ENCODE data around the gene VPS39.

The VPS39 gene

DNA sequence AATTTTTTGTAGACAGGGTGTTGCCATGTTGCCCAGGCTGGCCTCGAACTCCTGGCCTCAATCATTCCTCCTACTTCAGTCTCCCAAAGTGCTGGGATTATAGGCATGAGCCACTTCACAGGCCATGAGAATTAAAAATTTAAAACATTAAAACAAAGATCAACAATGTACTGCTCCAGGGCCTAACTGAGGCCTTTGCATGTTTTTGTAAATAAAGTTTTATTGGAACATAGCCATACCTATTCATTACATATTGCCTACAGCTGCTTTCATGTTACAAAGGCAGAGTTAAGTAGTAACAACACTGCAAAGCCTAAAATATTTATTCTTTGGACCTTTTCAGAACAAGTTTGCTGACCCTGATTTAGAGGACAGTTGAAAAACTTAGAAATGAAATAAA lies 9.6 kb downstream of the VPS39 start:
- no peak for DNase-seq

DNA sequence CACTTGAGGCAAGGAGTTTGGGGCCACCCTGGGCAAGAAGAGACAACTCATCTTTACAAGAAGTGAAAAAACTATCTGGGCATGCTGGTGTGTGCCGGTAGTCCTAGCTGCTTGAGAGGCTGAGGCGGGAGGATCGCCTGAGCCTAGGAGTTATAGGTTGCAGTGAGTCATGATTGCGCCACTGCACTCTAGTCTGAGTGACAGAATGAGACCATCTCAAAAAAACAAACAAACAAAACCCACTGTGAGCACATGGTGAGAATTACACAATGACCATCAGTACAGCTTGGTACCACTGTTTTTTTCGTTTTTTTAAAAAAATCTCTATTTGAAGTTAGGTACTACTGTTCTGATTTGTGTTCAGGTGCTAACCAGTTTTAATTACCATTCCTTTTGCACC lies 13.6 kb downstream of the VPS39 start:
- peak; percentile 17 for DNase-seq

DNA sequence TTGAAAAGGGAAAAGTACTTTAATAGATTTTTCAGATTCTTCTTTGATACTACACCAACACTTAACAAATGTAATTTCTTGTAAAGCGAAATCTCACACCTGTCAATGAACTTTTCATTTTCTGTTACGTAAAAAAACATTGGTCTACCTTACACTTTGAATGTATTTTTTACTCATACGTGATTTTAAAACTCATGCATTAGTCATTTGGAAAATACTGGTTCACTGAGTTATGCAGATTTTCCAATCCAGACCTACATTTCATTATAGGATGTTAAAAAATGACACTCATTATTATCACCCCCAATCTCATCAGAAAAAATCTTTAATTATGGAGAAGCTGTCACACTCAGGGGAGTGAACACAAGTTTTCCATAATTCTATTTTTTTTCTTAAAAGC lies 14.7 kb downstream of the VPS39 start:
- DNase-seq: no peak

DNA sequence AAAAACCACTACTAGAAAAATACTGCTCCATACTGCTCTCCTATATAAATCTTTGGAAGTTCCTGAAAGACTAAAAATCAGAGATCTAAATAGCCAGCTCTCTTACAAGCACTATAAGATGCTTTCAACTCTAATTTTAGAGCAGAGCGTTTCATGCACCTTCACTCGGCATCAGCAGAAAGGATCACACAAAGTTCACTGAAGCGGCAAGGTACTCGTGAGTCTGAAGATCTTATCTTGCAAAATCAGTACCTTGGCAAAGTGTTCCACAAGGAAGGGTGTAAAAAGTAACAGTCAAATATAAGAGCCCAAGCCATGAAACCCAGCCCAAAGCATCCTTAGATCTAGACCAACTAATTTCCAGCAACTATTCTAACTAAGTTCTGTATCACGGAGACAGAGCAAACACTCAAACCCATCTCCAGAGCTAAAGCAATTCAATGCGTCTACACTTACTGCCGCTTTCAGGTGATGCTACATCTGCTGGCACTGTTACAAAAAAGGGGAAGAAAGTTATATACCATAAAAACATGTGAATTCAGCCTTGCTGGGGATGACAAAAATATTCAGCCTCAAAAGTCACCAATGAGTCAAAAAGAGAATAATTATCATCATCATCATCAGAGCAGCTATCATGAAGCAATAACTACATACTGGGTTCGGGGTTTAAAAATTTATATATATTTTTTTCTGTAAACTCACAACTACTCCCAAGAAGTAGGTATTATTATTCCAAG lies 16.3 kb downstream of the VPS39 start:
- no peak for DNase-seq

DNA sequence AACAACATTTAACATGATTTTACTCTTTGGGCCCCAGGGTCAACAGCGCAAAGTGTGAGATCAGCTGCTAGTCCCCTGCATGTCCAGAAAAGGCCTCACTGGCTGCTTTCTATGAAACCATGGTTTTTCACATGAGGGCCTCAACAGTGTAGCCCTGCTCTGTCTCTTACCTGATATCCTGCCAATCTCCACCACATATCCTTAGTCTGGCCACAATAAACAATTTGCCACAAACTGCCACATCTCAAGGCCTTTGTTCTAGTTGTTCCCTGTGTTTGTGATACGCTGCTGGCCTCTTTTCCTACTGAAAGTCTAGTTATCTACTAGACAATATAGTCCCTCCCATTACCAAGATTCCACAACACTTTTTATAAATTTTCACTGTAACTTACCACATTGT lies 17.7 kb downstream of the VPS39 start:
- DNase-seq: no peak

DNA sequence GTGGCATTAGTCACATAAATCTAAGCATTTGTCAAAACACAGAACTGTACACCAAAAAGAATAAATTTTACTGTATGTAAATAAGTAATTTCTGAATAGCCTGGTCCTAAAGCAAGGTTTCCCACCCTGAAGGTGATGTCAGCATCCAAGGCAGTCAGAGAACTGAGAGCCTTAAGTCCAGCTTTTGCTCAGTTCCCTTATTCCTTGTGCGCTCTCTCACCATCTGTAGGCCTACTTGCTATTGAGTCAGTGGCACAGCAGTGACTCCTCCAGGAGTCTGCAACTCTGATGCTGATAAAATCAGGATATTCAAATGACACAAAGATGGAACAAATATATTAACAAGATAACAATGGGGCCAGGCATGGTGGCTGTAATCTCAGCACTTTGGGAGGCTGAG lies 22.3 kb downstream of the VPS39 start:
- no peak for DNase-seq

DNA sequence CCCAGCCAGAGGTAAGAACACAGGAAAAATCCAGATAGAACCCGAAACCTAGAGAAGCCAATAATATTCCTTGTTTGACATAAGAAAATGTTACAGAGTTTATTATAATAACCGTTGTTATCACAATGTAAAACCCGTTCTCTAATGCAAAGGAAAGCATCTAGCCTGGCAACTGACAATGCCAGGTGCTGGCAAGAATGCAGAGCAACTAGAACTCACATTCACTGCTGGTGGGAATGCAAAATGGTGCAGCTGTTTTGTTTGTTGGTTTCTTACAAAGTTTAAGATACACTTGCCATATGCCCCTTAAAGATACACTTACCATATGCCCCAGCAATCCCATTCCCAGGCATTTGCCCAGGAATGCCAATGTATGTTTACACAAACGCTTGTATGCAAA lies 23.4 kb downstream of the VPS39 start:
- DNase-seq: no peak

DNA sequence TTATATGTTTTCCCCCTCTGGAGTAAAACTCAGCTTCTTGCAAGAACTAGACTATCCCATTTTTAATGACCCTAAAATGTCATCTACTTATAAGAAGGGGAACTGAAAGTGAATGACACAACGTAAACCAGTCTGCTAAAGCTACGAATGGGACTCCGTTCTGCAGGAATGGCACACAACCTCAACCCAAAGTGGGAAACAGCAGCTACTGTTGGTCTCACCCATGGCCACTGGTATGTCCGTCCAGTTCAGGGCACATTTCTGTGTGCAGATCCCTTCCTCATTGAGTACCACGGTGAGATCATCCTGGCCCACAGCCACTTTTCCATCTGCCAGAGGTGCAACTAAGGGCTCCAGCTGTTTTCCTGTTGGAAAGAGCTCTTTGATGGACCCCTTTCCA lies 23.8 kb downstream of the VPS39 start:
- DNase-seq: no peak

DNA sequence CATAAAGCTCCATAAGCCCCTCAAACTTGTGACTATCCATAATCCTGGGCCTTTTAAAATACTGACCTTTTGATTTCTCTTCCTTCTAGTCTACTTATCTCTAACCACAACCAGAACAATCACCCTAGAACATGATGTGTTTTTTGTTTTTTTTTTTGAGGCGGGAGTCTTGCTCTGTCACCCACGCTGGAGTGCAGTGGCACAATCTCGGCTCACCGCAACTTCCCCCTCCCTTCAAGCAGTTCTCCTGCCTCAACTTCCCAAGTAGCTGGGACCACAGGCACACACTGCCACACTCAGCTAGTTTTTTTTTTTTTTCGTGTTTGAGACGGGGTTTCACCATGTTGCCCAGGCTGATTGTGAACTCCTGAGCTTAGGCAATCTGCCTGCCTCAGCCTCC lies 25.1 kb downstream of the VPS39 start:
- DNase-seq: no peak

DNA sequence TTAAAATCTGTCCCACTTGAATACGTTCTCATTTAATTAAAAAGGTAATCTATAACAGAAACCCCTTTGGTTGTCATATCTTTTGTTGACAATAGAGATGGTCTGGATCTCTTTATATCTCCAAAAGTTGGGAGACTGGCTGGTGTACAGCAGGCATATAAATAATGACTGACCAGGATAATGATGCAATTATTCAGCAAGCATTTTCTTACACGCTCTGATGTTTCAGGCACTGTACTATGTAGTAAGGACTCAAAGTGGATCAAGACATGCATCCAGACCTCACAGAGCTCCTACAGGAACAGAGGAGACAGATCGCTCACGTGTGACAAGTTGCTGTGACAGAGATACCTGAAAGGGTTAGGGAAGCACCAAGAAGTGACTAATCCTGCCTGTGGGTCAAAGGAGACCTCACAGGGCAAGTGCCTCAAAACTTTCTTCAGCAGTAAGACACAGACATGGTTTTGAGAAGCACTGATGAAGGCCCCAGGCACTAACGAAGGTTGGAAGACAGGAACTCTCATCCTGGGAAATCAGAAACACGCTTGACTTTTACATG lies 25.7 kb downstream of the VPS39 start:
- no peak for DNase-seq

DNA sequence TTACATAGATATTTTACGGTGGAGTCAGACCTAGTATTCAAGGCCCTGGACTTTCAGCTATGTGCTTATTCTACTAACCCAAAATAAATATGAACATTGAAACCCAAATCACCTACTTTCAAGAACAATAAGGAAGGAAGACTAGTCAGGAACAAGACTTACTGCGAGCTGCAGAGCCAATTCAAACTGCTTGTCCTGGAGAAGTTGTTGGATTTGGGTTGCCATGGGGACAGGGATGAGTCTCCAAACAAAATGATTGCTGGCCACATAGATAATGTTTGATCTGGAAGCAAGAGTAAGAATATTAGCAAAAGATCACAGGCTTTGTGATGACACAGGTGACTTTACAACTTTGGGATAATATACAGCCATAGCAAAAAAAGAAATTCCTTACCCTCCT lies 30.0 kb downstream of the VPS39 start:
- no peak for DNase-seq

DNA sequence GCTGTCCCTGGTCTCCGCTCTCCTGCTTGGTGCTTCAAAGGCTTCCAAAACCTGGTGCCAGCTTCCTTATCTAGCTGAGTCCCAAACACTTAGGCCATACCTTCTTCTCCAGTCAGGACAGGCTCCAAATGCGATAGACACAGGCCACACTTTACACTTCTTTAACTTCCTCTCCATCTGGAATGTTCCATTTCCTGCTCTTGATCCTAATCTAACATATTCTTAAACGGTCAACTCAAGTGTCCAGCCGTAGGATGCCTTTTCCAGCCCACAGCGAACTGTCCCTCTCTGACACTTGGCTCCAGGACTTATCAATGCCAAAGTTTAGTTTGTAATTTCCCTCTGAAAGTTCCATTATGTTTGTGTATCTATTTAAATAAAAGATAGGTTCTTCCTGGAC lies 32.4 kb downstream of the VPS39 start:
- no peak for DNase-seq

DNA sequence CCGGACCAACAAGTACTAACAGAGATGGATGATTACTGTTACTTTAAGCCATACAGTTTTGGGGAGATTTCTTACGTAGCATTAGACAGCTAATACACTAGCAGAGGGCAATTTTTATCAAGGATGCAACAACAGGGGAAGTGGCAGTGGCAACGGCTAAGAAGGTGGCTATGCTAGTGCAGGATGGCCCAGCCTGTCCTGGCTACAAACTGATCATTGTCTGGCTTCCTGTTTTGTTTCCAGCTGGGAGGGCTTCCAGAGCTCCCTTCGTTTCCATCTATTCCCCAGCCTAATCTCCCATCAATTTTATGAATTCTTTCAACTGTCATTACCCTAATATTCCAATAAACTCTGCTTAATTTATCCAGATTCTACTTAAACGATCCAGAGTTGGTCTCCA lies 35.6 kb downstream of the VPS39 start:
- no peak for DNase-seq

DNA sequence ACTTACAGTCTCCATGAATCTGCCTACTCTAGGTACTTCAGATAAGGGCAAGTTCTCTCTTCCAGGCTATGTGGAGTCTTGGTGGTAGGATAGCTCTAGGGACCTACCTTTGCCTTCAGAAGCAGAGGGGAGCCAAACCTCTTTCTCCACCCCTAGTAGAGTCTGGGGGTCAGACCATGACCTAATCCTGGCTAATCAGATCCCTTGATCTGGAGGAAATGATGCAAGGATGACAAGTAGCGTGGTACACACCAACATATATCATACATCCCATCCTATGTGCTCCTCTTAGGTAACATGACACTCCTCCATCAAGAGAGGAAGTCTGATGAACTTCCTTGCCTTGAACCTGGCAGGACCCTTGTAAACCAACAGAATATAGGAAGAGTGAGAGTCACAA lies 36.3 kb downstream of the VPS39 start:
- no peak for DNase-seq

DNA sequence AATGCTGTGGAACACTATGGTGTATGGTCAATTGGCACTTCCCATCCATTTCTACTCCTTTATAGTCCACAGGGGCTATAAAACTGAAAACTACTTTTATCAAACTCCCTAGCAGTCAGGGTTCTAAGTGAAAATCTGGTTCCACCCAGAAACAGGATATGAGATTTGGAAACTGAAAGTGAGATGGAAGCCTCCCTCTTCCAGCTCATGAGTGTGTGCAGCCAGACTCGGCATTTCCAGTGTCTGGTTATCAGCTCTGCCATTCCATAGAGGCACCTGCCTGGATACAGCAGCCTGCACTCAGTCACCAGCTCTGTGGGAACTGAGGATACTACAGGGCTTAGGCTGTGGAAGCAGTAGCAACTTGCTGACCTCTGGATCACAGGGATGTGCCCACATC lies 37.0 kb downstream of the VPS39 start:
- DNase-seq: no peak

DNA sequence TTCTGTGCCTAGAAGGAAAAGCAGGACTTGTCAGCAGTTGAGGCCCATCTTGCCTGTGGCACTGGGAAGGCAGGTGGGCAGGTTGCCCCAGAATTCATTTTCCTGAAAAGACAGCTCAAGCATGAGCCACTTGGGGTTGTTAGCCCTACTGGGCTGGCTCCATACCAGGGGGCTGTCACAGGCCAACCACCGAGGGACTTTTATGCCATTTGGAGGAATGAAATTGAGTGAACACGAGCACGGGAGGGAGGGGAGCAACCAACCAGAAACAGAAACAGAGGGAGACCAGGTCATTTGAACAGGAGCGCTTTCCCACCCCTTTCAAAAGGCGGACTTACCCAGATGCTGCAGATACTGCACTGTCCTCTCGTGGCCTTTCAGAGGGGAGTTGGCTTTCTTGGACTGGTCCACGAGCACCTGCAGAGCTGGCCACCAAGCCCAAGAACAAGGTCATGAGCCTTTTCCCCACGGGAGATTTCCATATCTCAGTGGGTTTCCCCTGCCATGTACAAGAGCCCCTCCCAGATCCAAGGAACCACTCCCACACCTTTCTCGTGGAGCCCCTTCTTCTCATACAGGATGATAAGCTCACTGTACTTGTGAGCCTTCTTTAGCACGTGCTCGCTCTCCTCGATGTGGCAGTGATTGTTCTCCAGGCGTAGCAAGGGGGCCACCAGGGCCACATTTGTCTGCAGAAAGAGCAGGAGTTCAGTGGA lies 41.7 kb downstream of the VPS39 start:
- DNase-seq: no peak

DNA sequence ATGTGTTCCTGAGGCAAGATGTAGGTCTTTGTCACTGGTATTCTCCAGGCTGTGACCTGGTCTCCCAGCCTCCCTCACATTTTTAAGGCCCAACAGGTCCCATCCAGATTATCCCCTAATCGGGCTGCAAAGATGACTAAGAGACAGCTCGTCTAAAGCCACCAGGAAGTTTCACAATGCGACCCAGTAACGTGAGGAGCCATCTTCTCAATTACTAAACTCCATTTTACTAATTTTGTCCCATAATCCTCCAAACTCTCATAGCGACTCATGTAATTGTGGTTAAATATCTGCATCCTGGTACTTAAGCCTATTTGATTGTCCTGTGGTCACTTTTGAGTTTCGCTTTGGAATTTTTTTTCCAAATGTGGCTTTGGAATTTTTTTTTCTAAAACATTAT lies 43.0 kb downstream of the VPS39 start:
- peak; percentile 16 for DNase-seq

DNA sequence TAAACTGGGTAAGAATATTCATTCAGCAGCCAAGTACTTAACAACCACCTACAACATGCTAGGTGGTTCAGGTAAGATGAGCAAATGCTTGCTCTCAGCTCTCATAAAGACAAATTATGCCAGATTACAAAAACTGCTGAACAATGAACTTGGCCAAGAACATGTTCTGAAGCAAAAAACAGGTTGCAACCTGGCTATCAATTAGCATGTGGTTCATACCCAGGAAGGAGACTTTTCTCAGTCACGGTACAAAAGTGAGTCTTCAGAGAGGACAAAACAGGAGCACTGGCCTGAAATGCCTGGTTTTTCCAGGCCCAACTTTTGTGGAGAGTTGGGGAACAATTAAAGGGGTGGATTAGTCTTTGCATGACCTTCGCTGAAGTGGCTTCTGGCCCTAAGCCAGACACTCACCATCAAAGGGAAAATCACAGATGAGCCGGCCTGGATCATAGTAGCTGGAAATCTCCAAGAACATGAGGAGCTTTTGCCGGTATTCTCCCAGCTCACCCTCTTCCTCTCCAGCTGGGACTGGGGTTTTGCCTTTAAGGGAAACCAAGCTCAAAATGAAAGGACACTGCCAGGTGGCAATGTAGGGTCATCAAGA lies 44.1 kb downstream of the VPS39 start:
- no peak for DNase-seq

DNA sequence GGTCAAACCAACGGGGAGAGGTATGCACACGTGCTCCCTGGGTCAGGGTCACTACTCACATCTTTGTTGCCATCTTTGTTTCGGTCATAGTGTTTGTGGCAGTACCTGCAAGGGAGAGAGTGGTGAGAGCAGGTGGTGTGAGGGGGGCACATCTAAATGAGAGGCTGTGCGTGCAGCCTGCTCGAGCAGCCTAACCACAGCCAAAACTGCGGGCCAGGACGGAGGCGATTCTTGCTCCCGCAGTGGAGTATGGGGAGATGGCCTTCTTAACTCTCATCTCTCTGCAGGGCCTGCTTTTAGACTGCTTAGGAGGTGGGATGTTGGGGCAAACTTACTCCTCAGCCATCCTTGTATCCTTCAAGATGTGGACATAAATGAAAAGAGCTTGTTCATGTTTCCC lies 44.8 kb downstream of the VPS39 start:
- no peak for DNase-seq

DNA sequence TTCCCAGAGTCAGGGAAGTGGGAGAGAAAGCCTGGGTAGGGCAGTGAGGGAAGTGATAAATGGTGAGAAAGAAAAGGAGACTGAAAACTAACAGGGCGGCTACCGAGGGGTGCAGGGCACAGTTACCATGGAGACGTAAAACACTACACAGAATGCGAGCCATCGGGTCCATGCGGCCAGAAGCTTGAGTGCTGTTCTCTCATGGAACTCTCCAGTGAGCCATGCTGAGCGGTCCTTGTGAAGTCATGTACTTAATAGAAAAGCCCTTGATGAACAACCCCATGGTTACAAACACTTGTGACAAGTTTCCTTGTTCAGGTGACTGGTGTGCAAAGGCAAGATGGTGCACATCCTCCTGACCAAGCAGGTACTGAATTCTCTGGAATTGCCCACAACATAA lies 48.0 kb downstream of the VPS39 start:
- DNase-seq: no peak

DNA sequence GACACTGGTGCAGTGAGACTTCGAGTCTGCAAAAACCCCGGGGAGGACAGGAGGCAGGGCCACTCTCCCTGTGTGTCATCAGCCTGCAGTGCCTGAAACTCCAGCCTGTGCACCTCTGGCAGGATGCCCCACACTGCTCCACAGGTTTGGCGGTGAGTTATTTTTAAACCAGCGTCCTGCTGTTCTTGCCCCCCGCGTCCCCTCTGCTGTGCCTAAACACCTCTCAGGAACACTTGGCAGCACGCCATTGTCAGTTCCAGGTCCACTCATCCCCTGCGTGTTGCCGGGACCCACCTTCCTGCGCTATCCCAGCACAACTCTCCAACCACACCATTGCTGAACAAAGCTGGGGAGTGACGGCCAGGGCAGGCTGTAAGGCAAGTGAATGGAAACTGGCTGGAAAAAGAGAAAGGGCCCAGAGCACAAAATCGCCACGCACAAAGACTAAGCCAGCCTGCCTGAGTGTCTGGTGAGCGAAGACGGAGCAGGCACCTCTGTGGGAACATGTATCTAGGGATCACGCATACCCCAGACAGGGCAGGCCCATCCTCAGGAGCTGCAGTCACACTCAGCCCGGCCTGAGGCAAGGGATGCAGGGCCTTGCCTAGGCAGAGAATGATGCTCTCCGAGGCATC lies 48.6 kb downstream of the VPS39 start:
- no peak for DNase-seq

DNA sequence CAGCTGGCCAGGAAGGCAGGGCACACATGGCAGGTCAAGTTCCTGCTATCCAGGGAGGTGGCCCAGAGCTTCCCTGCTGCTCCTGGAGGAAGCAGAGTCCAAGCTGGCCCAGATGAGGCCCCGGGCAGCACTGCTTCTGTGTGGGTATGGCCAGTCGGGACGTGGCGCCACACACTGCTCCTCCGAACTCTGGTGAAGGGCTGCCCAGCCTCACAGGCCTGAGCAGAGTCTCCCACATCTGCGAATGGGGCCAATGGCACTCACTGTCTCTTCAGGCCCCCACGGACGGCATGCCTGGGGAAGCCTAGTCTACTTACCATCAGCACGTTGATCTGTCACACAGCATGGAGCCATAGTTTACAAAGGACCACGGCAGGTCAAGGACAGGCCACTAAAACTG lies 49.2 kb downstream of the VPS39 start:
- DNase-seq: no peak

All from fibroblast of skin of back (primary cell).